GDM1 (cell line): ENCODE data around the gene RBM22.

Experiments
- DNase-seq: peaks from one replicate; lab custom pipeline; 2025; lab: John Stamatoyannopoulos, UW

Gene RBM22

GRCh38 chr5:150651924-150652671 lies 48.8 kb downstream of the RBM22 start:
- DNase-seq: no peak

- DNase-seq: no peak
These were observed 49.5 kb downstream of the RBM22 start for GRCh38 chr5:150651382-150651781.

- no peak for DNase-seq
These were observed 50.5 kb downstream of the RBM22 start for GRCh38 chr5:150650021-150651006.

GRCh38 chr5:150649108-150650020 lies 51.5 kb downstream of the RBM22 start:
- DNase-seq: no peak

- no peak for DNase-seq
These were observed 52.4 kb downstream of the RBM22 start for GRCh38 chr5:150648294-150649107.

- no peak for DNase-seq
These were observed 53.3 kb downstream of the RBM22 start for GRCh38 chr5:150647275-150648251.

- no peak for DNase-seq
These were observed 55.7 kb downstream of the RBM22 start for GRCh38 chr5:150645070-150645700.

GRCh38 chr5:150644514-150644913 lies 56.3 kb downstream of the RBM22 start:
- DNase-seq: no peak

- DNase-seq: no peak
These were observed 56.8 kb downstream of the RBM22 start for GRCh38 chr5:150644058-150644457.

GRCh38 chr5:150642991-150643710 lies 57.7 kb downstream of the RBM22 start:
- no peak for DNase-seq

GRCh38 chr5:150642567-150642927 lies 58.3 kb downstream of the RBM22 start:
- no peak for DNase-seq

- DNase-seq: no peak
These were observed 58.9 kb downstream of the RBM22 start for GRCh38 chr5:150641824-150642566.

GRCh38 chr5:150641006-150641570 lies 59.8 kb downstream of the RBM22 start:
- no peak for DNase-seq
